ENCODE data around the gene PGBD5.

DNA sequence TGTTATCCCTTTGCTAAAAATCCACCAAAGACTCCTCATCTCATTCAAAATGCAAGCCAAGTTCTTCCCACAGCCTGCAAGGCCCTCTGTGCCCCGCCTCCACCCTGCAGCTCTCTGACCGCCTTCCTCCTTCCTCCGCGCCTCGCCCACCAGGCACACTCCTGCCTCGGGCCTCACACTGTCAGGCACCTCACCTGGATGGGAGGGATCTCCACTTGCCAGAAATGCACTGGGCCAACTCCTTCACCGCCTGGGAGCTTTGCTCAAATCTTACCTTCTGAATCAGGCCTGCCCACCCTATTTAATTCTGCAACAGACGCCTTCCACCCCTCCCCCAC lies 26.2 kb downstream of the PGBD5 start:
- TF ChIP-seq ZNF75D (CRISPR knock-in tag; IDR thresholded peaks at IDR 0.05; ENCODE audit: borderline replicate concordance): no peak
- no peak for TF ChIP-seq ZNF431 (CRISPR knock-in tag; IDR thresholded peaks at IDR 0.05; ENCODE audit: borderline replicate concordance, low read depth)
- TF ChIP-seq MTF2 (CRISPR knock-in tag; IDR thresholded peaks at IDR 0.05; ENCODE audit: borderline replicate concordance): no peak
- no peak for TF ChIP-seq STAG1 (CRISPR knock-in tag; IDR thresholded peaks at IDR 0.05)
- no peak for TF ChIP-seq KDM3A (CRISPR knock-in tag; IDR thresholded peaks at IDR 0.05; ENCODE audit: low read depth)
- no peak for TF ChIP-seq IRX3 (CRISPR knock-in tag; IDR thresholded peaks at IDR 0.05; ENCODE audit: borderline replicate concordance, low read depth)
- TF ChIP-seq TAF1 (CRISPR knock-in tag; IDR thresholded peaks at IDR 0.05): no peak
- no peak for TF ChIP-seq KDM1A (CRISPR knock-in tag; IDR thresholded peaks at IDR 0.05)
- TF ChIP-seq, protein P1, sequence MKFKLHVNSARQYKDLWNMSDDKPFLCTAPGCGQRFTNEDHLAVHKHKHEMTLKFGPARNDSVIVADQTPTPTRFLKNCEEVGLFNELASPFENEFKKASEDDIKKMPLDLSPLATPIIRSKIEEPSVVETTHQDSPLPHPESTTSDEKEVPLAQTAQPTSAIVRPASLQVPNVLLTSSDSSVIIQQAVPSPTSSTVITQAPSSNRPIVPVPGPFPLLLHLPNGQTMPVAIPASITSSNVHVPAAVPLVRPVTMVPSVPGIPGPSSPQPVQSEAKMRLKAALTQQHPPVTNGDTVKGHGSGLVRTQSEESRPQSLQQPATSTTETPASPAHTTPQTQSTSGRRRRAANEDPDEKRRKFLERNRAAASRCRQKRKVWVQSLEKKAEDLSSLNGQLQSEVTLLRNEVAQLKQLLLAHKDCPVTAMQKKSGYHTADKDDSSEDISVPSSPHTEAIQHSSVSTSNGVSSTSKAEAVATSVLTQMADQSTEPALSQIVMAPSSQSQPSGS (CRISPR knock-in tag; IDR thresholded peaks at IDR 0.05): no peak
- no peak for TF ChIP-seq EZH2 (conservative IDR thresholded peaks at IDR 0.05; ENCODE audit: low read depth, low read length)
- TF ChIP-seq BCL3 (CRISPR knock-in tag; IDR thresholded peaks at IDR 0.05): no peak
- TF ChIP-seq, protein P2, sequence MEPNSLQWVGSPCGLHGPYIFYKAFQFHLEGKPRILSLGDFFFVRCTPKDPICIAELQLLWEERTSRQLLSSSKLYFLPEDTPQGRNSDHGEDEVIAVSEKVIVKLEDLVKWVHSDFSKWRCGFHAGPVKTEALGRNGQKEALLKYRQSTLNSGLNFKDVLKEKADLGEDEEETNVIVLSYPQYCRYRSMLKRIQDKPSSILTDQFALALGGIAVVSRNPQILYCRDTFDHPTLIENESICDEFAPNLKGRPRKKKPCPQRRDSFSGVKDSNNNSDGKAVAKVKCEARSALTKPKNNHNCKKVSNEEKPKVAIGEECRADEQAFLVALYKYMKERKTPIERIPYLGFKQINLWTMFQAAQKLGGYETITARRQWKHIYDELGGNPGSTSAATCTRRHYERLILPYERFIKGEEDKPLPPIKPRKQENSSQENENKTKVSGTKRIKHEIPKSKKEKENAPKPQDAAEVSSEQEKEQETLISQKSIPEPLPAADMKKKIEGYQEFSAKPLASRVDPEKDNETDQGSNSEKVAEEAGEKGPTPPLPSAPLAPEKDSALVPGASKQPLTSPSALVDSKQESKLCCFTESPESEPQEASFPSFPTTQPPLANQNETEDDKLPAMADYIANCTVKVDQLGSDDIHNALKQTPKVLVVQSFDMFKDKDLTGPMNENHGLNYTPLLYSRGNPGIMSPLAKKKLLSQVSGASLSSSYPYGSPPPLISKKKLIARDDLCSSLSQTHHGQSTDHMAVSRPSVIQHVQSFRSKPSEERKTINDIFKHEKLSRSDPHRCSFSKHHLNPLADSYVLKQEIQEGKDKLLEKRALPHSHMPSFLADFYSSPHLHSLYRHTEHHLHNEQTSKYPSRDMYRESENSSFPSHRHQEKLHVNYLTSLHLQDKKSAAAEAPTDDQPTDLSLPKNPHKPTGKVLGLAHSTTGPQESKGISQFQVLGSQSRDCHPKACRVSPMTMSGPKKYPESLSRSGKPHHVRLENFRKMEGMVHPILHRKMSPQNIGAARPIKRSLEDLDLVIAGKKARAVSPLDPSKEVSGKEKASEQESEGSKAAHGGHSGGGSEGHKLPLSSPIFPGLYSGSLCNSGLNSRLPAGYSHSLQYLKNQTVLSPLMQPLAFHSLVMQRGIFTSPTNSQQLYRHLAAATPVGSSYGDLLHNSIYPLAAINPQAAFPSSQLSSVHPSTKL (CRISPR knock-in tag; IDR thresholded peaks at IDR 0.05): no peak
- TF ChIP-seq, protein P3, sequence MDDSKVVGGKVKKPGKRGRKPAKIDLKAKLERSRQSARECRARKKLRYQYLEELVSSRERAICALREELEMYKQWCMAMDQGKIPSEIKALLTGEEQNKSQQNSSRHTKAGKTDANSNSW (CRISPR knock-in tag; IDR thresholded peaks at IDR 0.05; ENCODE audit: borderline replicate concordance): no peak
